Ishikawa (cell line): Measurements from ENCODE around the gene GRIK4.

Source experiments
- CEBPB ChIP-seq: IDR thresholded peaks from 2 replicates; pipeline ENCODE4 v1.6.1; 2012
- CREB1 ChIP-seq: IDR thresholded peaks from 2 replicates; pipeline ENCODE4 v1.6.1; 2012; ENCODE audit warnings: low read depth
- EGR1 ChIP-seq: IDR thresholded peaks from 2 replicates; pipeline ENCODE4 v1.6.1; 2012
- EP300 ChIP-seq: IDR thresholded peaks from 2 replicates; pipeline ENCODE4 v1.6.1; 2012; ENCODE audit warnings: borderline replicate concordance
- FOXM1 ChIP-seq: IDR thresholded peaks from 2 replicates; pipeline ENCODE4 v1.6.1; 2012; ENCODE audit warnings: low read depth, borderline replicate concordance
- MAX ChIP-seq: IDR thresholded peaks from 2 replicates; pipeline ENCODE4 v1.6.1; 2012
- NFIC ChIP-seq: IDR thresholded peaks from 2 replicates; pipeline ENCODE4 v1.6.1; 2012
- RAD21 ChIP-seq: IDR thresholded peaks from 2 replicates; pipeline ENCODE4 v1.6.1; 2012; ENCODE audit warnings: low read depth
- REST ChIP-seq: IDR thresholded peaks from 2 replicates; pipeline ENCODE4 v1.6.1; 2012; ENCODE audit warnings: low read depth, mild to moderate bottlenecking
- TAF1 ChIP-seq: IDR thresholded peaks from 2 replicates; pipeline ENCODE4 v1.6.1; 2012; ENCODE audit warnings: low read depth, mild to moderate bottlenecking
- TCF12 ChIP-seq: IDR thresholded peaks from 2 replicates; pipeline ENCODE4 v1.6.1; 2012; ENCODE audit warnings: low read depth
- TEAD4 ChIP-seq: IDR thresholded peaks from 2 replicates; pipeline ENCODE4 v1.6.1; 2012
- USF1 ChIP-seq: IDR thresholded peaks from 2 replicates; pipeline ENCODE4 v1.6.1; 2012
- YY1 ChIP-seq: IDR thresholded peaks from 2 replicates; pipeline ENCODE4 v1.6.1; 2012; ENCODE audit warnings: low read depth
- ZBTB7A ChIP-seq: IDR thresholded peaks from 2 replicates; pipeline ENCODE4 v1.6.1; 2012; ENCODE audit warnings: low read depth

The GRIK4 gene

GRCh38 chr11:120608760-120609211 is 97.2 kb downstream of the GRIK4 start:
- TF ChIP-seq CEBPB (peak; percentile 88), RAD21 (no peak)

- no peak for TF ChIP-seq RAD21
- no peak for TF ChIP-seq ZBTB7A
- TF ChIP-seq CEBPB, result no peak
- TF ChIP-seq MAX, result no peak
- no peak for TF ChIP-seq USF1
- no peak for TF ChIP-seq FOXM1
- no peak for TF ChIP-seq CREB1
- TF ChIP-seq EP300, result no peak
- no peak for TF ChIP-seq EGR1
- TF ChIP-seq TAF1, result no peak
Measured at GRCh38 chr11:120610111-120610510, 98.6 kb downstream of the GRIK4 start.

GRCh38 chr11:120611581-120611980 is 100.0 kb downstream of the GRIK4 start:
- no peak for TF ChIP-seq USF1
- no peak for TF ChIP-seq ZBTB7A
- no peak for TF ChIP-seq RAD21
- TF ChIP-seq EGR1, result no peak
- TF ChIP-seq CEBPB, result no peak
- TF ChIP-seq REST, result no peak
- TF ChIP-seq TAF1, result no peak
- no peak for TF ChIP-seq YY1
- TF ChIP-seq EP300, result no peak

GRCh38 chr11:120612513-120613263 is 101.1 kb downstream of the GRIK4 start:
- TF ChIP-seq TEAD4 (no peak), RAD21 (no peak), EGR1 (no peak), USF1 (no peak), NFIC (no peak), TCF12 (no peak)

- no peak for TF ChIP-seq ZBTB7A
- no peak for TF ChIP-seq FOXM1
- no peak for TF ChIP-seq MAX
- TF ChIP-seq EGR1, result no peak
- TF ChIP-seq TEAD4, result no peak
- TF ChIP-seq USF1, result no peak
- TF ChIP-seq TAF1, result no peak
- no peak for TF ChIP-seq YY1
- no peak for TF ChIP-seq CREB1
- no peak for TF ChIP-seq EP300
- no peak for TF ChIP-seq CEBPB
- TF ChIP-seq REST, result no peak
- no peak for TF ChIP-seq TCF12
- no peak for TF ChIP-seq NFIC
- no peak for TF ChIP-seq RAD21
Measured at GRCh38 chr11:120613264-120614226, 102.0 kb downstream of the GRIK4 start.
